Hepatocyte (in vitro differentiated cells): ENCODE data around the gene SEPTIN11. TPM values are rescaled to one million over a fixed set of nuclear protein-coding genes. Genes with fewer than 3 reads are reported as not detected.

Experiments used
- DNase-seq: peaks from one replicate; pipeline ENCODE4 v3.0.0-alpha.2; 2016; ENCODE audit warnings: low spot score
- H2AFZ ChIP-seq: fragments of 200-600 bp; sonication (generic); 2 replicates; pipeline ENCODE4 v1.6.0; 2016; ENCODE audit warnings: antibody characterized with exemption, mild to moderate bottlenecking
- H3K27ac ChIP-seq: fragments of 200-600 bp; sonication (generic); 2 replicates; pipeline ENCODE4 v1.5.1; 2016; ENCODE audit warnings: mild to moderate bottlenecking
- H3K27me3 ChIP-seq: fragments of 200-600 bp; sonication (generic); 2 replicates; pipeline ENCODE4 v1.6.1; 2016
- H3K36me3 ChIP-seq: fragments of 200-600 bp; sonication (generic); replicated peaks from 2 replicates; pipeline ENCODE4 v1.5.1; 2016; ENCODE audit warnings: low read depth; ENCODE audit not compliant: insufficient read depth
- H3K4me1 ChIP-seq: fragments of 200-600 bp; sonication (generic); 2 replicates; pipeline ENCODE4 v1.5.1; 2016; ENCODE audit warnings: mild to moderate bottlenecking, moderate library complexity; ENCODE audit not compliant: insufficient read depth
- H3K4me2 ChIP-seq: fragments of 200-600 bp; sonication (generic); 2 replicates; pipeline ENCODE4 v1.6.0; 2016
- H3K4me3 ChIP-seq: fragments of 200-600 bp; sonication (generic); 2 replicates; pipeline ENCODE4 v1.5.1; 2016; ENCODE audit warnings: mild to moderate bottlenecking
- H3K79me2 ChIP-seq: fragments of 200-600 bp; sonication (generic); 2 replicates; pipeline ENCODE4 v1.6.0; 2017; ENCODE audit warnings: mild to moderate bottlenecking
- H3K9me2 ChIP-seq: fragments of 200-600 bp; sonication (generic); replicated peaks from 2 replicates; pipeline ENCODE4 v1.6.0; 2017; ENCODE audit warnings: mild to moderate bottlenecking; ENCODE audit not compliant: insufficient read depth
- H3K9me3 ChIP-seq: fragments of 200-600 bp; sonication (generic); 2 replicates; pipeline ENCODE4 v1.5.1; 2016; ENCODE audit warnings: low read depth, mild to moderate bottlenecking
- H4K20me1 ChIP-seq: fragments of 200-600 bp; sonication (generic); 2 replicates; pipeline ENCODE4 v1.6.0; 2016; ENCODE audit warnings: mild to moderate bottlenecking; ENCODE audit not compliant: insufficient read depth, poor library complexity, severe bottlenecking
- CTCF ChIP-seq: fragments of 200-600 bp; sonication (generic); IDR thresholded peaks from 2 replicates; pipeline ENCODE4 v1.5.1; 2016; ENCODE audit warnings: antibody characterized with exemption, mild to moderate bottlenecking; ENCODE audit not compliant: poor library complexity
- EZH2 ChIP-seq: fragments of 200-600 bp; sonication (generic); IDR thresholded peaks from 2 replicates; pipeline ENCODE4 v1.6.1; 2016; ENCODE audit warnings: antibody characterized with exemption, mild to moderate bottlenecking, borderline replicate concordance
- EZH2phosphoT487 ChIP-seq: fragments of 200-600 bp; sonication (generic); IDR thresholded peaks from one replicate; pipeline ENCODE4 v1.6.1; 2018; ENCODE audit warnings: antibody characterized with exemption, mild to moderate bottlenecking, low read depth, moderate library complexity; ENCODE audit not compliant: unreplicated experiment, severe bottlenecking
- WGBS: methylation state at CpG from one replicate; pipeline ENCODE4 v1.1.6; 2016; ENCODE audit warnings: low lambda C conversion rate; ENCODE audit errors: missing lambda C conversion rate; 5-methylcytosine and 5-hydroxymethylcytosine counted together
- polyA plus RNA-seq: library from polyadenylated mRNA; unstranded; fragments of >200 nt; fragmentation: Nextera tagmentation; extraction: Ambion mirVana; gene quantifications from 2 replicates; pipeline ENCODE4 v1.2.1, GENCODE V29; 2016
- total RNA-seq: library from RNA; depleted of rRNA; stranded (reverse); fragments of >200 nt; gene quantifications from 2 replicates; pipeline ENCODE4 v1.2.3, GENCODE V29; 2014

SEPTIN11 gene
- total and polyA plus RNA-seq, 2 experiments from 2014 or later: 68.3 to 146 TPM

GRCh38 chr4:76926841-76927240, 22.7 kb upstream of the SEPTIN11 start:
- TF ChIP-seq EZH2: no peak
- TF ChIP-seq CTCF: no peak
- no peak for TF ChIP-seq EZH2phosphoT487
- H3K27me3 ChIP-seq: no peaks in the 10 kb centered on the region
- no peak overlapping the region for H3K27ac ChIP-seq
- H3K9me2 ChIP-seq: no peaks in the 10 kb centered on the region
- 96% methylated on average over 6 of the region's 6 CpGs for WGBS
- no peaks in the 10 kb centered on the region for H3K79me2 ChIP-seq
- no peak for DNase-seq
- no peak overlapping the region for H3K4me2 ChIP-seq
- H4K20me1 ChIP-seq: no peaks in the 10 kb centered on the region
- H3K4me3 ChIP-seq: no peak overlapping the region
- H2AFZ ChIP-seq: no peak overlapping the region
- no peaks in the 10 kb centered on the region for H3K36me3 ChIP-seq
- no peaks in the 10 kb centered on the region for H3K9me3 ChIP-seq
- no peaks in the 10 kb centered on the region for H3K4me1 ChIP-seq

- Histone ChIP-seq H3K4me2 (no peak overlapping the region), H3K79me2 (no peaks in the 10 kb centered on the region), H3K36me3 (no peaks in the 10 kb centered on the region), H3K4me1 (no peaks in the 10 kb centered on the region), H3K4me3 (no peak overlapping the region), H2AFZ (no peak overlapping the region), H3K9me3 (no peaks in the 10 kb centered on the region), H4K20me1 (no peaks in the 10 kb centered on the region), H3K27ac (no peak overlapping the region), H3K9me2 (no peaks in the 10 kb centered on the region), H3K27me3 (no peaks in the 10 kb centered on the region)
- TF ChIP-seq EZH2phosphoT487: no peak
- no peak for TF ChIP-seq CTCF
- no peak for TF ChIP-seq EZH2
- no peak for DNase-seq
- 84% methylated on average over 2 of the region's 2 CpGs for WGBS
Observed at GRCh38 chr4:76930685-76931084, 18.9 kb upstream of the SEPTIN11 start.

- H3K27me3 ChIP-seq: no peaks in the 10 kb centered on the region
- no peak for TF ChIP-seq CTCF
- no peak for TF ChIP-seq EZH2
- no peak for TF ChIP-seq EZH2phosphoT487
- no peaks in the 10 kb centered on the region for H3K9me2 ChIP-seq
- H4K20me1 ChIP-seq: no peaks in the 10 kb centered on the region
- no peaks in the 10 kb centered on the region for H3K79me2 ChIP-seq
- H2AFZ ChIP-seq: no peak overlapping the region
- H3K4me1 ChIP-seq: no peaks in the 10 kb centered on the region
- H3K9me3 ChIP-seq: no peaks in the 10 kb centered on the region
- no peak overlapping the region for H3K27ac ChIP-seq
- DNase-seq: no peak
- no peak overlapping the region for H3K4me2 ChIP-seq
- H3K4me3 ChIP-seq: no peak overlapping the region
- H3K36me3 ChIP-seq: no peaks in the 10 kb centered on the region
Observed at GRCh38 chr4:76931087-76931486, 18.5 kb upstream of the SEPTIN11 start.

GRCh38 chr4:76931576-76932276, 17.8 kb upstream of the SEPTIN11 start:
- Histone ChIP-seq H3K27me3 (no peaks in the 10 kb centered on the region), H4K20me1 (no peaks in the 10 kb centered on the region), H3K27ac (no peak overlapping the region), H2AFZ (no peak overlapping the region), H3K9me3 (no peaks in the 10 kb centered on the region), H3K9me2 (no peaks in the 10 kb centered on the region), H3K4me3 (no peak overlapping the region), H3K36me3 (no peaks in the 10 kb centered on the region), H3K79me2 (no peaks in the 10 kb centered on the region), H3K4me1 (no peaks in the 10 kb centered on the region), H3K4me2 (no peak overlapping the region)
- no peak for DNase-seq
- TF ChIP-seq EZH2 (no peak), CTCF (no peak), EZH2phosphoT487 (no peak)
- 82% methylated on average over 7 of the region's 7 CpGs for WGBS
